ENCODE measurements around the gene MDK.
"Not testable (repeated sequence)": the region's sequence is repeated elsewhere in the genome, so short reads cannot be mapped to it uniquely, and the experiment has no call there.

Gene MDK

GRCh38 chr11:46376258-46377050, 5.0 kb upstream of the MDK start:
- no peak for TF ChIP-seq CTCF (IDR thresholded peaks at IDR 0.05; ENCODE audit: extremely low read depth, missing control alignments)
- no peak for DNase-seq (ENCODE audit: low spot score)

- TF ChIP-seq CTCF (IDR thresholded peaks at IDR 0.05; ENCODE audit: extremely low read depth, missing control alignments), result no peak
- no peak for DNase-seq (ENCODE audit: low spot score)
These were observed 4.2 kb upstream of the MDK start for GRCh38 chr11:46377290-46377689.

- DNase-seq (ENCODE audit: low spot score), result no peak
- no peak for TF ChIP-seq CTCF (IDR thresholded peaks at IDR 0.05; ENCODE audit: extremely low read depth, missing control alignments)
These were observed 3.6 kb upstream of the MDK start for GRCh38 chr11:46377831-46378230.

- no peak for TF ChIP-seq CTCF (IDR thresholded peaks at IDR 0.05; ENCODE audit: extremely low read depth, missing control alignments)
- DNase-seq (ENCODE audit: low spot score), result no peak
These were observed 3.2 kb upstream of the MDK start for GRCh38 chr11:46378296-46378695.

GRCh38 chr11:46378811-46379481, 2.5 kb upstream of the MDK start:
- TF ChIP-seq CTCF (IDR thresholded peaks at IDR 0.05; ENCODE audit: extremely low read depth, missing control alignments), result no peak
- no peak for DNase-seq (ENCODE audit: low spot score)

GRCh38 chr11:46379482-46380293, 1.8 kb upstream of the MDK start:
- not testable (repeated sequence) for DNase-seq (ENCODE audit: low spot score)

GRCh38 chr11:46380340-46381047, 975 bp upstream of the MDK start:
- TF ChIP-seq CTCF (IDR thresholded peaks at IDR 0.05; ENCODE audit: extremely low read depth, missing control alignments), result no peak
- DNase-seq (ENCODE audit: low spot score), result peak; percentile 87
